Non-pigmented ciliary epithelial cell (primary cell): Measurements from ENCODE around the gene POLD1.
"Not testable (repeated sequence)": the region's sequence is repeated elsewhere in the genome, so short reads cannot be mapped to it uniquely, and the experiment has no call there.

ENCODE experiments used
- DNase-seq: peaks from one replicate; pipeline ENCODE4 v3.0.0-alpha.2; 2010; ENCODE audit warnings: low read depth

POLD1 gene

DNA sequence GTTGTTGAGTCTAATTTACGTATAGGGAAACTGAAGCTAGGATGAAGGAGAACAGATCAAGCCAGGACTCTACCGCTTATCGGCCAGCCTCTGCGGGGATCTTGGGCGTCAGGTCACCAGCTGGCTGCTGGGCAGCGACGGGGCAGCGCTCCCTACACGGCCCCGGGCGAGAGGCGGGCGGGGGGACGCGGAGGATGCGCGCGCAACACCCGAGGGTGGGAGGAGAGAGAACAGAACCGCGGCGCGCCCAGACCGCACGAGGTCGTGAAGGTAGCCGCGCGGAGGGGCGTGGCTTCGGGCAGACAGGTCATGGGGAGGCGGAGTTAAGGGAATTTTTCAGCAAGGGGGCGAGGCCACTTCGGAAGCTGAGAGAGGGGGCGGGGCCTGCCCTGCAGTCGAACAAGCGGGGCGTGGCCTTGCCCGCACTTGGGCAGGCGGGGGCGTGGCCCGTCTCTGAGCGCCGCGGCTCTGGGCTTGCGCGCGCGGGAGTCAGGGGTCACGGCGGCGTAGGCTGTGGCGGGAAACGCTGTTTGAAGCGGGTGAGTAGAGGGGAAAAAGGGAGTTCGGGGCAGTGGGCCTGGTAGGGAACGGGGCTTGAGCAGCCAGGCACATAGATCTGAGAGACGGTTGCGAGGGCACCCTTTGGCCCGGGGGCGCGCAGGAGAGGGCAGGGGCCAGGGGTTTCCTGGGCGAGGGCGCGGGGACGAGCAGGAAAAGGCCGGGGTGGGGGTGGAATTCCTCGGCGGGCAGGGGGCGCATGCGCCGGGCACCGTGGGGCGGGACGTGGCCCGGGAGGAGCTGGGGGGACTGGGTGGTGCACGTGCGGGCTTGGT, at the start of gene POLD1:
Gene POLD1 (plus strand): TSS at position 496 of the 833 bp plus-strand sequence. CDS start 14,505 bp downstream, outside the sequence.
- DNase-seq, result peak; percentile 89

DNA sequence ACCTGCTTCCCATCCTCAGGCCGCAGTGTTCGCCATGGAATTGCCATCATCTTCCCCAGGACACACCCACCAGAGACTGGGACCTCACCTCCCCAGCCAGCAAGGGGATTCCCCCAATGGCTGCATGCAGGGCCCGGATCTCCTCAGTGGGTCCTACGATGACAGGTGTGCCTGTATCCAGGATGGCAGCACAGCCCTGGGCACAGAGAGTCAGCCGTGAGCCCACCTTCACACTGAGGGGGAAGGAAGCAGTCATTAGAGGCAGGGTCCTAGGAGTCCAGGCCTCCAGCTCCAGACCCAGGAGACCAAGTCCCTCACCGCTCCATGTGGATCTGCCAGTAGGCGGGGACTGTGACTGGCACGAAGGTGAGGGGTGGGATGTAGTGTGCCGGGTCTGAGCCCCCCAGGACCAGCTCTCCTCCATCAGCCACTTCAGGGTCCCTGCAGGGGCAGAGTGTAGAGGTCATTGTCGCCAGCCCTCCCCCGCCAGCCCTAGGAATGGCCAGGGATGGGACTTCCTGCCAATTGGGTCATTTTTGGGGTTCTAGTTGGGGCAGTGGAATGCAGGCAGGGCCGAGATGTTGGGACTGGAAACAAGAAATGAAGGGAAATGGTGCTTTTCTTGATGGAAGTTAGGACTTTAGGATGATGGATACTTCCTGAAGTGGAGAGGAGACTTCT, 49.3 kb upstream of the POLD1 start:
- no peak for DNase-seq

DNA sequence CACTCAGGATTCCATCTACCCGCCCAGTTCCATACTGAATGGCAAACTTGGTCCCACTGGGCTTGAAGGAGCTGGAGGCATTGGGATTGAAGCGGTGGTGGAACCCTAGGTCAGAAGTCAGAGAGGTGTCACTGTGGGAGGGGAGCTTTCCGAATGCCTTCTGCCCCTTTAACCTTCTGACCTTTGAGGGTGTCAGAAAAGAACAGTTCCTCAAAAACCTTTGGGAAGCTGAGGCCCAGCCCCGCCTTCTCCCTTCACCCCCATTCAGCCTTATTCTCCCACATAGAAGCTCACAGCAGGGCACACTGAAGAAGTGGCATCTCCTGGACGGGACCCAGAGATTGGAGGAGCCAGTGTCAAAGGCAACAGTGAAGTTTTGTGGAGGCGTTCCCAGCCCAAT, 47.1 kb upstream of the POLD1 start:
- DNase-seq, result not testable (repeated sequence)

DNA sequence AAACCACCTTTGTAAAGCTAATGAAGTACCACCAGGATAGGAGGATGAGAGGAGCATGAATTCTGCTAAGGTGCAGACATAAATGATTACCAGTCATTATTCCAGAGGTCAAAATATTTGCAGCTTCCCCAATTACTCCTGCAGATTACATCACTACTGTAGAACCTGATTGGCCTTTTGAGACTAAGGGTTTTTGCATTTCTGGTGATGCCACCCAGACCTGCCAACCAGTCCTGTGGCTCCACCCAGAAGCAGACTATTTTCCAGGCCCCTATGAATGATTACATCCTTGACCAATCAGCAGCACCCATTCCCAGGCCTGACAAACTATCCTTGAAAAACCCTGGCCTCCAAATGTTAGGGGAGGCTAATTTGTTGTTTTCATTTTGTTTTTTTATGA, 43.8 kb upstream of the POLD1 start:
- DNase-seq, result no peak

DNA sequence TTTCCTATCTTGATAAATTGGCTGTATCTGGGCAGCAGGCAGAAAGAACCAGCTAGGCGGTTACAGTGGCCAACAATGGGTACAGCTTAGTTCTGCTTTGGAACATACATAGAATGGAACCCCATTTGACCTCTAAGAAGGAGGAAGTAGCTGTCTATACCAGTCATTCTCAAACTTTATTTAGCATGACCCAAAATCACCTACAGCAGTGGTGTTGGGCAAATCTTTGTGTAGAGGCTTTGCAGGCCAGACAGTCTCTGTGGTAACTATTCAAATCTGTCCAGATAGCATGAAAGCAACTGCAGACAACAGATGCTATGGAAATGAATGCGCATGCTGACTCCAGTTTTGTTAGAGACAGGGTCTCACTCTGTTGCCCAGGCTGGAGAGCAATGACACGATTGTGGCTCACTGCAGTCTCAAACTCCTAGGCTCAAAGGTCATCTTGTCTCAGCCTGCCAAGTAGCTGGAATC, 43.0 kb upstream of the POLD1 start:
- DNase-seq, result no peak

DNA sequence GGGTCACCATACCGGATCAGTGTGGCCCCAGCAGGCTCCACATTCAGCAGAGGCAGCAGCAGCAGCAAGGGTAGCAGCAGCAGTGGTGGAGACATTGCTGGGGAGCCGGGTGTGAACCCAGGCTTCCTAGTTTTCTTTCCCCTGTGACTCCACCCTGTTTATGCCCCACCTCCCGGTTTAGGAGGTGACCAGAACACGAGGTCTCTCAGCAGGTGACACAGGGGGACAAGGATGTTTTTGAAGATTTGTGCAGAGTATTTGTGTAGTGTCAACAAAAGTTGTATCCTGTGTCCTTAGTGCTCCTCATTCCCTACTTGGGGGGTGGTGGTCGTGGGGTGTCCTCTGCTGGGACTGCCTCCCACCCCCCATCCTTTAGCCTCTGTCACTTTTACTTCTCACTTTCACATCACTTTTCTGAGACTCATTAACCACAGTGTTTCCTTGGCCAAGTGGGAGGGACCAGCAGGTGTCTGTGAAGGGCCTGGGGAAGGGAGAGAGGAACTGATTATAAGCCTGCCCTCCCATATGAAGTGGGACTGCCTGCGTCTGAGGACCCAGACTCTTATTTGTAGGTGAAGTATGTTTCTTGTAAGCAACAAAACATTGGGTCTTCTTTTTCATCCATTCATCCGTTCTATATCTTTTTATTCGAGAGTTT, 39.4 kb upstream of the POLD1 start:
- DNase-seq, result no peak

DNA sequence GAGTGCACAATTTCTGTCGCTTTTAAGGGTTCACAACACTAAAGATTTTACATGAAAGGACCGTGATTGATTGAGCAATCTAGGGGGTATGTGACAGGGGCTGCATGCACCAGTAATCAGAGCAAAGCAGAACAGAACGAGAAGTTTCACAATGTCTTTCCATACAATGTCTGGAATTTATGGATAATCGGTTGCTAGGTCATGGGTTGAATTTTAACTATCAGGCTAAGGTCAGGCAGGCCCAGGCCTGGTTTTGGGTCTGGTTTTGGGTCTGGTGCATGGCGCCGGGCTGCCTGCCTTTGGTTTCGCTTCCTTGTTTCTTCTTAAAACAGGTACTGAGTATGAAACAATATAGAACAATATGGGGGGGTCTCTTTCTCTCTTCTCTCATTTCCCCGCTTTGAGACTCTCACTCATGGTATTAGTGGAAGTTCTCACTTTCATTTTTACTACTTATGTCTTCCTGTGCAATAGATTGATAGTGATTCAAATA, 37.0 kb upstream of the POLD1 start:
- DNase-seq, result not testable (repeated sequence)

DNA sequence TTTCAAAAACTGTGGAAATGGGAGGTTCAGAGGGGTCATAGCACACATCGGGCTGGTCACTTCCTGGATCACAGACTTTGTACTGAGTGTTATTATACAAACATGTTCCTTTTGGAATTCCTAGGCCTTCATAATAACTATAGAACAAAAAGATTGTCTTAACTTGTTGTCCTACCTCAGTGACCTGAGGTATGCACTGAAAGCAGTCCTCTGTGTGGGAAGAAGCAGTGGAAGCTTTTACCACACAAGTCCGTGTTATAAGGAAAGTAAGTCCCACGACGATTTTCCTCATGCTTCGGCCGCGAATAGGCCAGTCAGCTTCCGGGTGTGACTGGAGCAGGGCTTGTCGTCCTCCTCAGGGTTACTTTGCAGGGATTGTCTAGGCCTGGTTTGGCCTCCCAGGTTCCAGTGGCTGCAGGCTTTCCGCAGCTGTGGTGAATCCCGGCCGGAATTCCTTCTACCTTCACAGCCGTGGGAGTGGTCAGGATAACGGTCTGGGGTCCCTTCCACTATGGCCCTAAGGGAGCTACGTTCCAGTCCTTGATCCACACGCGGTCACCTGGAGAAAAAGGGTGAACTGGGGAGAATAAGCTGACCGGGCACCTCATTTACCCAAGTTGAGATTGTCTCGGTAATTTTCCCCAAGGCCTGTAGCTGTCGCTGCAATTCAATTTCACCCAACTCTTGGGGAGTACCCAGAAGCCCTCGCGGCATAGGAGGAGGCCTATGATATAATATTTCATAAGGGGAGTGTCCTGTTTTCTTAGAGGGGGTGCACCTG, 34.7 kb upstream of the POLD1 start:
- DNase-seq, result no peak

DNA sequence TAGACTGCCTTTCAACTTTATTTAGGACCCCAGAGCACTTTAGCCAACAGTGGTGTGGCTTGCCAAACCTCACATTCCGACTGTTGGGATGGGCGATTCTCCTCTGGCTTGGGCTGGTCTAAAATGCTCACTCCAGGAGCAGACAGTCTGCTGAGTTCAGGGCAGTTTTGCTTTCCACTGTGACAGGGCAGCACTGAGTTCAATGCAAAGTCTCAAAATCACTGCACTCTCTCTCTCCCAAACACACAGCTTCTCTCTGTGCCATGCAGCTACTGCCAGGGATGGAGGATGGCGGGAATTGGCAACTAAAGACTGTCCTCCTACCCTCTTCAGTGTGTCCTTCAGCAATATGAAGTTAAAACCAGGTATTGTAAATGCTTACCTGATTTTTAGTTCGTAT, 31.9 kb upstream of the POLD1 start:
- no peak for DNase-seq

DNA sequence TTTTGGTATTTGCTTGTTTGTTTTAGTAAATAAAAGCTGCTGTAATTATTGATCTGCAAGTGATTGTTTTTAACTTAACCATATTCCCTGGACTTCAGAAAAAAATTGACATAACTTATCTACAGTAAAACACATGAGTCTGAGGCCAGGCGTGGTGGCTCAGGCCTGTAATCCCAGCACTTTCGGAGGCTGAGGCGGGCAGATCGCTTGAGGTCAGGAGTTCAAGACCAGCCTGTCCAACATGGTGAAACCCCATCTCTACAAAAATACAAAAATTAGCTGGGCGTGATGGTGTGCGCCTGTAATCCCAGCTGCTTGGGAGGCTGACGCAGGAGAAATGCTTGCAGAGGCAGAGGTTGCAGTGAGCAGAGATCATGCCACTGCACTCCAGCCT, 30.7 kb upstream of the POLD1 start:
- DNase-seq, result not testable (repeated sequence)

DNA sequence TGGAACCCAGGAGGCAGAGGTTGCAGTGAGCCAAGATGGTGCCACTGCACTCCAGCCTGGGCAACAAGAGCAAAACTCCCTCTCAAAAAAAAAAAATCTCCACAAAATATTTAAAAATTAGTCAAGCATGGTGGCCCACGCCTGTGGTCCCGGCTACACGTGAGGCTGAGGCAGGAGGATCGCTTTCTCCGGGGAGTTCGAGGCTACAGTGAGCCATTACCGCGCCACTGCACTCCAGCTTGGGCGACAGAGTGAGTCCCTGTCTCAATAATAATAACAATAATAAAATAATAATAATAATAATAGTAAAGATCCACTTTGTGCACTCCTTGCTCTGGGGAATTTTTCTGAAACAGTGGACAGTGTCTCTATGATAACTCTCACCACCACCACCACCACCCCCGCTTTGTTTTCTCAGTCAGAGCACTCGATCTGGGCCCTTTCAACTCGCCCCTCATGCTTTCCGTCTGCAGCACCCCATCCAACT, 27.4 kb upstream of the POLD1 start:
- no peak for DNase-seq

DNA sequence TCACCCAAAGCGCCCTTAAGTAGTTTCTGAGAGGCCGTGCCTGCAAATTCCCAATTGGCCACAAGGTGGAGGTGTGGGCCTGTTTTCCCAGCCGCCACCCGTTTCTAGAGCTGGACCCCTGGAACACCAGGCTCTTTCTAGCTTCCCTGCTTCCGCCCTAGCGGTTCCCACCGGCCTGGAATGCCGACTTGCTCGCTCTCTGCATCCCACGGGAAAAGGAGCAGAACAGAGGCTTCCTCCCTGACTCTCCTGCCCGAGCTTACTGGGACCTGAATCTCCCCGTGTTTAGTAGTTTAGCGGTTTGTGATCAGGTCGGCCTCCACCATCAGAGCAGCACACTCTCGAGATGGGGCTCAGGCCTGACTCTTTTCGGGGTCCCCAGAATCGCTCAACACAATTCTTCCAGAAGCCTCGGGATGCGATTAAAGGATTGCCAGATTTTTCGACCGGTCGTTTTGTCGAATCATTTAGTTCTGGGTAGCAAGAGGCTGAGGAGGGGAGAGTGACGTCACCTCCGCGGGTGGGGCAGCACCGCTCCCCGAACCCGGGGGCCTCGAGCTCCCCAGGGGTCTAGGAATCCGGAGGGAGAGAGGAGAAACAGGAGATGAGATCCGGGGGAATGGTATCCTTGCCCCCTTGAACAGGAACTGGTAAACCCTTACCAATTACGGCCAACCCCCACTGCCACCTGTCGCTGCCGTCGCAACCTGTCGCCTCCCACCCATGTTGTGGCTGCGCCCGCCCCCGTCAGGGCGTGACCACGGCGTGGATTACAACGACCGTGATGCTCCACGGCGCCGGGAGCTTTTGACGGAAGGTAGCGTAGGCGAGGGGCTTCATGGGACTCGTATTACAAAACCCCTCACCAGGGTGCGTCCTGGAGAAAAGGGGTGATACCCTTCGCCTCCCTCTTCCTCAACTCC, 26.7 kb upstream of the POLD1 start:
- DNase-seq, result no peak

DNA sequence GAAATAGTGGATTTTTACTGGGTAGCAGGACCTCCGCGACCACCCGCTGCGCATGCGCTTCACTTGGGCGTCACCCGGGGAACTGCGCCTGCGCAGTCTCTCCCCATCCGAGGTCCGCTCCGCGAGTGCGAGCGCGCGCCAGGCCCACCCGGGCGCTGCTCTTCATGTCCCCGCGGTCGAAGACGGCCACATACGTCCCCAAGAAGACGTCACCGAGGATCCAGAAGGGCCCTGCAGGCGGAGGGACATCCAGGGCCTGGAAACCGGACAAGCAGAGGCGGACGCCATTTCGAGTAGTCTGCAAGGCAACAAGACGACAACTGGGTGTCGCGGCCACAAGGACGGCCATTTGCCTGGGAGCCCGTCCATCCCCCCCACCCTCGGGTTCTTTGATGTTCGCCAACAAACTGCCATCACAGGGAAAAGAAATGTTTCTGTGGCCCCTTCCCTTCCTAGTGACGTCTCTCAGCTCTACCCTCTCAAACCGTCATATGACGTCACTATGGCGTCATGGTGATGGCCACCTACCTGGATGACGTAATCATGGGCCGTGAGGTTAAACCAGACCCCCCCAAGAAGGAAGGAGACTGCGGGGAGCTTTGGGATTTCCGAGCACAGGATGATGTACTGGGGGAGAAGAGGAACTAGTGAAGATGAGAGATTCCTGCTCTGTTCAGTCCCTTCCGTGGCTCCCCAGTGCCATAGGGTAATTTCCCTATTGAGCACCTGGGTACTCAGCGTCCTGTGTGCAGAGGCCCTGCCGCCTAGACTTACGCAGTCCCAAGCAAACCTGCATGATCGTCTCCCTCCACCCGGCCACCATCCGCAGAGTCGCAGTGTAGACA, 25.4 kb upstream of the POLD1 start:
- DNase-seq, result no peak

DNA sequence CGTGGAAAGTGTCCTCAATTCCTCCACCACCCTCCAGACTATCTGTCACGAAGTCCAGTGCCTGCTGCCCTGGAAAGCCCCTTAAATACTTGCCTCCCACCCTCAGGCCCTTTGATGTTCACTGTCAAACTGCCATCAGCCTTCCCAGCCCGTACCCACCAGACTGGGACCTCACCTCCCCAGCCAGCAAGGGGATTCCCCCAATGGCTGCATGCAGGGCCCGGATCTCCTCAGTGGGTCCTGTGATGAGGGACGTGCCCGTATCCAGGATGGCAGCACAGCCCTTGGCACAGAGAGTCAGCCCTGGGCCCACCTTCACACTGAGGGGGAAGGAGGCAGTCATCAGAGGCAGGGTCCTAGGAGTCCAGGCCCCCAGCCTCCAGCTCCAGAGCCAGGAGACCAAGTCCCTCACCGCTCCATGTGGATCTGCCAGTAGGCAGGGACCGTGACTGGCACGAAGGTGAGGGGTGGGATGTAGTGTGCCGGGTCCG, 24.8 kb upstream of the POLD1 start:
- DNase-seq, result no peak

DNA sequence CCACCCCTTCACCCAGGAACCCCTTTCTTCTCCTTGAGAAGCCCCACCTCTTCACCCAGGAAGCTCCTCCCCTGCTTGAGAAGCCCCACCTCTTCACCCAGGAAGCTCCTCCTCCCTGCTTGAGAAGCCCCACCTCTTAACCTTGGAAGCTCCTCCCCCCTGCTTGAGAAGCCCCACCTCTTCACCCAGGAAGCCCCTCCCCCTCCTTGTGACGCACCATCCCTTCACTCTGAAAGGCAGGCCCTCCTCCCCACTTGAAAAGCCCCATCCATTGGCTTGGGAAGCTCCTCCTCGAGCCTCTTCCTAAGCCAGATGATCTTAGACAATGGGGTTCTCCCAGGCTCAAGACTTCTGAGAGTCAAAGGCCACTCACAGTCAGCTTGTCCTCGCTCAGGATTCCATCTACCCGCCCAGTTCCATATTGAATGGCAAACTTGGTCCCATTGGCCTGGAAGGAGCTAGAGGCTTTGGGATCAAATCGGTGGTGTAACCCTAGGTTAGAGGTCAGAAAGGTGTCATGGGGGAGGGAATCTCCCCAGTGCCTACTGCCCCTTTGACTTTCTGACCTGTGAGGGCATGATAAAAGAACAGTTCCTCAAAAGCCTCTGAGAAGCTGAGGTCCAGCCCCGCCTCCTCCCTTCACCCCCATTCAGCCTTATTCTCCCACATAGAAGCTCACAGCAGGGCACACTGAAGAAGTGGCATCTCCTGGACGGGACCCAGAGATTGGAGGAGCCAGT, 22.7 kb upstream of the POLD1 start:
- DNase-seq, result no peak

DNA sequence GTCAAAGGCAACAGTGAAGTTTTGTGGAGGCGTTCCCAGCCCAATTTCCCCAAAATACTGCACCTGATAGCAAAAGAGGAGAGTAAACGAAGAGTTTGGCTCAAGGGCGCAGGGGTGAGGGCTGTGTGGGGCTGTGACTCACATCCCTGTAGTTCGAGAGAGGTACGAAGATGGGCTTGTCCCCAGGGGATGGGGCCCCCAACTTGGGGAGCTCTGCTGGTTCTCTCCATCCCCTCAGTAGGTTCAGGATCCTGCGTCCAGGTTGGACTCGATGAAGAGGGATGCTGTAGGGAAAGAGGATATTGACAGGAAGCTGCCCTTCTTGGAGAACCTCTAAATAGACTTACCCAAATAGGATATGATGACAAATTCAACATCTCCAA, 22.1 kb upstream of the POLD1 start:
- no peak for DNase-seq

DNA sequence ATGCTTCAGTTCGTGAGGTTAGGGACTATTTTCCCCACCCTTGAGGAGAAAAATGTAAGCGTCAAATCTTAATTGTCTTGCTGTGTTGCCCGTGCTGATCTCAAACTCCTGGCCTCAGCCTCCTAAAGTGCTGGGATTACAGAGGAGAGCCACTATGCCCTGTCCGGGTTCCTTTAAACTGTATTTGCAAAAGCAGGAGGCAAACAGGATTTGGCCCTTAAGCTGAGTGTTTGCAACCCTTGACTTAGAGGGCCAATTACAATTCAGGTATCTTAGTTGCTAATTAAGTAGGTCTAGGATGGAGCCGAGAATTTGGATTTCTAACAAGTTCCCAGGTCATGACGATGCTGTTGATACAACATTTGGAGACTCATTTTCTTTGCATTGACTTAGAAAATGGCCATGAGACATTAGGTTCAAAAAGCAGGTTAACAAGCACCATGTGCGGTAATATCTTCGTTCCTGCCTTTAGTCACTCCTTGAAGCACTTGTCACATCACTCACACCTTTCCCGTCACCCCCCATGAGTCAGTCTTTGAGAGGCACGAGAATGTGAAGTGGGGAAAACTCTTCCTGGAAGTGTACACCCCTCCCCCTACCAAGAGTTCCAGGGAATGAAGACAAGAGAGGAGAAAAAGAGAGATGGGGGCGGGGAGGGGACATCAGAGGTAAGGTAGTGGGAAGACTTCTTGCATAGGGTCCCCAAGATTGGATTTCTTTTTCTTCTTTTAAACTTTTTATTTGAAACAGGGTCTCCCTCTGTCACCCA, 21.3 kb upstream of the POLD1 start:
- no peak for DNase-seq
